Central memory CD8-positive, alpha-beta T cell (primary cell): ENCODE measurements around the gene SHISA5.

Experiments
- ATAC-seq: fragments of 150-1000 bp; cut with Tn5 transposase; replicated peaks from 2 replicates; pipeline ENCODE4 v1.10.0; 2022; ENCODE audit warnings: mild to moderate bottlenecking, moderate FRiP score, moderate number of reproducible peaks; ENCODE audit not compliant: poor library complexity, severe bottlenecking; ENCODE audit errors: extremely low read depth
- DNase-seq, 2 donors: peaks; one replicate each; pipeline ENCODE4 v3.0.0; 2021; ENCODE audit warnings: low spot score in 2 of 2
- H3K27ac Mint-ChIP-seq: one replicate; pipeline ENCODE4 v1.8.0; 2022; ENCODE audit warnings: low read depth, mild to moderate bottlenecking, moderate library complexity, mixed read lengths
- H3K27me3 Mint-ChIP-seq: one replicate; pipeline ENCODE4 v1.8.0; 2022; ENCODE audit warnings: mixed read lengths
- H3K36me3 Mint-ChIP-seq: one replicate; pipeline ENCODE4 v1.8.0; 2022; ENCODE audit warnings: mild to moderate bottlenecking, moderate library complexity, mixed read lengths; ENCODE audit not compliant: insufficient read depth
- H3K4me1 Mint-ChIP-seq: one replicate; pipeline ENCODE4 v1.8.0; 2022; ENCODE audit warnings: mixed read lengths
- H3K4me3 Mint-ChIP-seq: one replicate; pipeline ENCODE4 v1.8.0; 2022; ENCODE audit warnings: mild to moderate bottlenecking, moderate library complexity, mixed read lengths
- H3K9me3 Mint-ChIP-seq: one replicate; pipeline ENCODE4 v1.8.0; 2022; ENCODE audit warnings: mixed read lengths

The SHISA5 gene

DNA sequence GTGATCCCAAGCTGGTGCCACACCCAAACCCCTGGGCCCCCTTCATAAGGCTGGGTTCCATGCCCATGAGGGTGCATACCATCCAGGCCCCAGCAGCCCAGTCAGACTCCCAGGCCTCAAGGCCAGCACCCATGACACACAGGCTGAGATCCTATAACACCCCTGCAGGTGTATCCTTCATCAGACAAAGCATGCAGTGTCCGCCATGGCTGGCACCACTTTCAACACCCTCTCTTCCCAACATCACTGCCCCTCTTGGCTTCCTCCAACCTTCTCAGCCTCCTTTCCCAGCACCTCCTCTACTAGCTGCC lies 67.5 kb downstream of the SHISA5 start:
- no peak for DNase-seq
- Mint-ChIP-seq H3K4me3 (no peak overlapping the region), H3K36me3 (peaks cover 18% of the 10 kb centered on the region), H3K27me3 (no peaks in the 10 kb centered on the region), H3K27ac (no peak overlapping the region), H3K9me3 (no peaks in the 10 kb centered on the region), H3K4me1 (peaks cover 30% of the 10 kb centered on the region)
- no peak for ATAC-seq

DNA sequence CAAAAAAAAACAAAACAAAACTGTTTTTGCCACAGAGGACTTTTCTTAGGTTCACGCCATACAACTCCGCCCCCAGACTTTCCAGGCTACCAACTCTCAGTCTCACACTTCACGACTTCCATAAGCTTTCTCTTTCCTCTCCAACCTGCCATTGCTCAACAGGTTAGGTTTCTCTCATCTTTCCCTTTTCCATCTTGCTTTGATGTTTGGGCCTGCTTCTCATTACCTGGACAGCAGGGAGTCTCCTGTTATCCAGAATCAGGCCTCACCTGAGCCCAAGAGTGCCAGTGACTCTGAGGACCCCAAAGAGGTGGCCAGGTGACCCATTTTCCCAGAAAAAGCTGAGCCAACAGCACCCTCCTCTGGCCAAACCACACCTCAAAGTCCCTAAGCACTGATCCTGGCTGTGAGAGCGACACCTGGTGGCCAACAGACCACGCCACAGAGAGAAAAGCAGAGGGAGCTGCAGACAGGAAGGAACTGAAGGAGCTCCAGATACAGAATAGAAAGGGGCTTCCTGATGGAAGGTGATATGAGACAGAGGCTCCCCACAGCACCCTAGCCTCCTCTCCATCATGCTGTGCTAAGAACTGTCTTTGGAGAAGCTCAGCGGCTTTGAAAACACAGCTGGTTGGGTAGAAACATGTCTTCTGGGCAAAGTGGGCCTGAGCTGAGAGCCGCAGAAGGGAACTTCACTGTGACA lies 68.0 kb downstream of the SHISA5 start:
- DNase-seq (peak; percentile 76 to 81), ATAC-seq (peak; percentile 29)
- H3K27me3 Mint-ChIP-seq = no peaks in the 10 kb centered on the region
- no peaks in the 10 kb centered on the region for H3K9me3 Mint-ChIP-seq
- peaks cover 28% of the 10 kb centered on the region for H3K4me1 Mint-ChIP-seq
- peaks cover 13% of the 10 kb centered on the region for H3K36me3 Mint-ChIP-seq
- no peak overlapping the region for H3K27ac Mint-ChIP-seq
- H3K4me3 Mint-ChIP-seq = no peak overlapping the region

DNA sequence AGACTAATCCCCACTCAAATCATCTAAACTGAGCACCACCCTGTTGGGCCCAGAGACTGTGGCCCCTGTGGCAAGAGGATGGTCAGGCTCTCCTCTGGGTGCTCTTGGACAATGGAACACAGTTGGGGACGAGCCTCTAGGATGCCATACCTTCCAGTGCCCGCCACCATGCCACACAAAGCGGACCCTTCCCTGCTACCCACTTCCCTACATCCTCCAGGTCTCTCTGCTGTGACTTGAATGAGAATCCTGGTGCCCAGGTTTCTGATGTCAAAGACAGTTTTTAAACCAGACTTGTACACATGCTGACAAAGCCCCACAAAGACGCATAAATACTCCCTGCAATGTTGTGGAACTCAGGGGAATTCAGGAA lies 68.8 kb downstream of the SHISA5 start:
- no peaks in the 10 kb centered on the region for H3K9me3 Mint-ChIP-seq
- H3K4me1 Mint-ChIP-seq = peaks cover 27% of the 10 kb centered on the region
- ATAC-seq (no peak), DNase-seq (no peak)
- H3K27ac Mint-ChIP-seq = no peak overlapping the region
- H3K36me3 Mint-ChIP-seq = peaks cover 6% of the 10 kb centered on the region
- H3K27me3 Mint-ChIP-seq = no peaks in the 10 kb centered on the region
- no peak overlapping the region for H3K4me3 Mint-ChIP-seq

DNA sequence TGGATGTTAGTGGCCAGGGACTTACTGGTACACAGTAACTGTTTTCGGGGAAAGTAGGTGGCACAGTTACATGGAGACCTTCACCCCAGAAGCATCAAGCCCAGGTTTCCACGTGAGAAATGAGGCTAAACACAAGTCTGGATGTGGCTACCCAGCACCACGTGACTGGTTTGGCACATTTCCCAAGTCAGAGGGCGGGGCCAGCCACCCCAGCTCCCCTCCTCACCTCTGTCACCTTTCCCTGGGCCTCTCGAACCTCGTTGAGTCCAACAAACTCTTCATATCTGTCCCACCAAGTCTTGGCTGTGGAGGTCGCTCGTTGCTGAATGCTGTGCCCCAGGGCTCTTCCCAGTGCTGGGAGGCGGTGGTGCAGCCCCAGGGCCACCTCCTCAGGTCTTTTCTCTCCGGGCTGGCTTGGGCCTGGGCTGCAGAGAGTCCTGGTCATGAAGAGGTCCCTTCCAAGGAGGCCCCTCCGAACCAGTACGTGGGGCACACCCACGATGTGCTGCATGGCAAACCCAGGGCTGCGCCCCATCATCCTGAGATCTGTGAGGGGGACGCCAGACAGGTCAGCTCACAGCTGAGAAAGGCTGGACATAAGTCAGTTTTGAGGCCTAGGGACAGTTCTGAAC lies 69.3 kb downstream of the SHISA5 start:
- H3K4me3 Mint-ChIP-seq = no peak overlapping the region
- DNase-seq (no peak), ATAC-seq (no peak)
- peaks cover 27% of the 10 kb centered on the region for H3K4me1 Mint-ChIP-seq
- no peak overlapping the region for H3K27ac Mint-ChIP-seq
- no peaks in the 10 kb centered on the region for H3K27me3 Mint-ChIP-seq
- peaks cover 4% of the 10 kb centered on the region for H3K36me3 Mint-ChIP-seq
- H3K9me3 Mint-ChIP-seq = no peaks in the 10 kb centered on the region

DNA sequence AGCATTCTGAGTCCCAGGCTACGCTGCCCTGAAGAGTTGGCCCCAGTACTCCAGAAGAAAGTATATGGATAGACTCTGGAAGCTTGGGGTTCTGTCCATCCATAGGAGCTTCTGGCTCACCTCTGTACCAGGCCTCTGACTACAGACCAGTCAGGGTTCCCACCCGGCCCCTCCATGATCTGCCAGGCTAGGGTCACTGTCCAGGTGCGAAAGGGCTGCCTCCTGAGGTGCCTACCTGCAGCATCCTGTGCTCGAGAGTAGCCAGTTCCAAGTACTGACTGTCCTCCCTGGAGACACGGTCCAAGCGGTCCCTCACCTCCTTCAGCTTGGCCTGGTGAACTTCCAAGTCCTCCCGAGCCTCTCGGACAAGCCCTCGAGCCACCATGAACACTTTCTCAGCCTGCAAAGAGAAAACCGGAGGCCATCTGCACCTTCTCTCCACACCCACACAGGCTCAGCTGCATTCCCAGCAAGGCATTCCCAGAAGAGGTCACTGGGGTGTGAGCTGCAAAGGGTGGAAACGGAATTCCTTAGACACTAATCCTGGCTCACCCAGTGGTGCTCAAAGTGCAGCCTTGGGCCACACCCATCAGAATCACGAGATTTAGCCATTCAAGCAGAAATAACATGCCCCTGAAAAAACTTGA lies 70.4 kb downstream of the SHISA5 start:
- Mint-ChIP-seq H3K27ac (no peak overlapping the region), H3K4me1 (peaks cover 26% of the 10 kb centered on the region), H3K9me3 (no peaks in the 10 kb centered on the region), H3K36me3 (peaks cover 2% of the 10 kb centered on the region), H3K27me3 (no peaks in the 10 kb centered on the region), H3K4me3 (no peak overlapping the region)
- DNase-seq = no peak
- no peak for ATAC-seq

DNA sequence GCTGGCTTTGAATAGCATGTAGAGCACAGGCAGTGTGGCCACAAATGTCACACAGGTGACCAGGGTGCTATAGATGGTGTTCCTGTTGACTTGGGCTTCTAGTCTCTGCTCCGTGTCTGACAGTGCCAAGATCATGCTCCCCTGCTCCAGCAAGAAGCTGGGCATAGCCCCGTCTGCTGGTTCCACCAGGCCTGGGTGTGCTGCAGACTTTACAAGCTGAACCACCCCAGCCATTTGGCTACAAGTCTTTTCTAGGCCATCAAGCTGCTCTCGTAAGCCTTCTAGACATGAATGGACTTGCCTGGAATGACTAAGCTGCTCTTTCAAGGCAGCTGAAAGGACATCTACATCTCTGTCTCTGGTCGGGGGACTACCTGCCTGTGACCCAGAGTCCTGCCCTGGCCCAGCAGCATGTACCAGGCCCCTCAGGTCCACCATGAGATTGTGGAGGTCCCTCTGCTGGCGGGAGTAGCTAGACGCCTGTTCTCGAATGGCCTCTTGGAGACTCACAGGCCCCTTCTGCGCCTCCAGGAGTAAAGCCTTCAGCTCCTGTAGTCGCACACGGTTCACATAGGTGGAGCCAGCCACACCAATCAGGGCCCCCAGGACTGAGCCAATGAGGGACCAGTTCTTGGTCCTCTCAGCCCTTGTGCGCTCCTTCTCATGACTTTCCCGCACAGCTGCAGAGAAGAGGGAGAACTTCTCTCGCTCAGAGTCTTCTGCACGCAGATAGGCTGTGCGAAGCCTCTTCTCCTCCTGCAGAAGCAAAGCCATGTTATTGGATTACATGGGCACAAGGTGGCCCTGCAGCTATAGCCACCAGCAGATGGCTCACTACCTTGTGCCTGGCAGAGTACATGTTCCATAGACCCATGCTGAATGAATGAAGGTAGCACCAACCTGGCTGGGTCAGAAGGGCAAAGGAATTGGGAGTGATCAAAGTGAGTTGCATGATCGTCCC lies 71.3 kb downstream of the SHISA5 start:
- Mint-ChIP-seq H3K27ac (no peak overlapping the region), H3K27me3 (no peaks in the 10 kb centered on the region), H3K36me3 (peaks cover 2% of the 10 kb centered on the region), H3K4me3 (no peak overlapping the region), H3K9me3 (no peaks in the 10 kb centered on the region), H3K4me1 (peaks cover 21% of the 10 kb centered on the region)
- no peak for ATAC-seq
- no peak for DNase-seq

DNA sequence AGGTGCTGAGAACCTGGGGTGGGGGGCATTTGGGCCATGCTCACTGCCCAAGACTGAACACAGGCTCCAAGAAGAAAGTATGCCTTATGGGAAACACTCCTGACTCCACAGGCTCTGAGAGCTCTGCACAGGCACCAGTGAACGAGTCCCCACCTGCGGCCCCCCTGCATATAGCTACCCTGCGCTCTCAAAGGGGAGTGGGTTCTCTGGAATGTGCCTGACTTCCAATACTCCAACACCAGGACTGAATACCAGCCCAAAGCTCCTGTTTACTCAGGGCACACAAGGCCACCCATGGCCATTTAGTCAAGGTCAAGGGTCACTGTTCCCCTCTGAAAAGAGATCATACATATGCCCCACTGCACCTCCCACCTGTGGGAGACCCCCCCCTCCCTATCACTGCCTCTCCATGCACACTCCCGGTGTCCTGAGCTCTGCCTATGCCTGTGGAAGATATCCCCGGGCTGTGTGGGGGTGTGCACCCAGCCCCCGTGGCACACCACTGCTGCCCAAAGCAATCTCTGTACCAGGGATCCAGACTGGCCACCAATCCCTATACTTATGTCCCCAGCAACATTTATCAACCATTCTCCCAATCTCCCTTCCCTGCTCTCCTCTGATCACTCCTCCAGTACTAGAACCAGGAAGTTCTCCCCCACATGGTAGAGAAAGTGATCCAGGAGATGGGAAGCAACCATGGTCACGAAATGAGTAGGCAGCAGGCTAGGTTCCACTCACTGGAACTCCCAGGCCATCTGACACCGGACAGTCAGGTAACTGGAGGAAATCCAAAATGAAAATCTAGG lies 72.5 kb downstream of the SHISA5 start:
- Mint-ChIP-seq H3K4me3 (peak overlapping the region; percentile 84), H3K36me3 (peaks cover 2% of the 10 kb centered on the region), H3K4me1 (peaks cover 18% of the 10 kb centered on the region), H3K27me3 (no peaks in the 10 kb centered on the region), H3K27ac (no peak overlapping the region), H3K9me3 (no peaks in the 10 kb centered on the region)
- no peak for ATAC-seq
- no peak for DNase-seq

DNA sequence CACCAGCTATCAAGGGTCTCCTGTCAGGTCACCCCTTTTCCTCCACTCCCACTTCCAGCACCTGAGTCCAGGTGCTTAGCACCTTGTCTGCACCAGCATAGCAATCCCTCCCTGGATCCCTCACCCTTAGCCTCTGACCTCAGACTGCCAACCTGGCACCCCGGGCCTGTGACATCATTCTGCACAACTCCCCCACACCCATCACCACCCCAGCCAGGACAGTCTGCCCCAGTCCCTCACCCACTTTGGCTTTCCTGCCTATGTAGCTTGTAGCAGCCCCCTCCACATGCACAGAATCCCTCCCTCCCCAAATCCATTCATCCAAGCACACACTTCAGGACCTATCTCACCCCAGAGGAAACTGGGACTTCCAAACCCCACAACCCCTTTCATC lies 73.3 kb downstream of the SHISA5 start:
- Mint-ChIP-seq H3K27ac (no peak overlapping the region), H3K27me3 (no peaks in the 10 kb centered on the region), H3K9me3 (no peaks in the 10 kb centered on the region), H3K4me3 (peak overlapping the region; percentile 84), H3K36me3 (peaks cover 2% of the 10 kb centered on the region), H3K4me1 (peaks cover 18% of the 10 kb centered on the region)
- no peak for ATAC-seq
- no peak for DNase-seq

DNA sequence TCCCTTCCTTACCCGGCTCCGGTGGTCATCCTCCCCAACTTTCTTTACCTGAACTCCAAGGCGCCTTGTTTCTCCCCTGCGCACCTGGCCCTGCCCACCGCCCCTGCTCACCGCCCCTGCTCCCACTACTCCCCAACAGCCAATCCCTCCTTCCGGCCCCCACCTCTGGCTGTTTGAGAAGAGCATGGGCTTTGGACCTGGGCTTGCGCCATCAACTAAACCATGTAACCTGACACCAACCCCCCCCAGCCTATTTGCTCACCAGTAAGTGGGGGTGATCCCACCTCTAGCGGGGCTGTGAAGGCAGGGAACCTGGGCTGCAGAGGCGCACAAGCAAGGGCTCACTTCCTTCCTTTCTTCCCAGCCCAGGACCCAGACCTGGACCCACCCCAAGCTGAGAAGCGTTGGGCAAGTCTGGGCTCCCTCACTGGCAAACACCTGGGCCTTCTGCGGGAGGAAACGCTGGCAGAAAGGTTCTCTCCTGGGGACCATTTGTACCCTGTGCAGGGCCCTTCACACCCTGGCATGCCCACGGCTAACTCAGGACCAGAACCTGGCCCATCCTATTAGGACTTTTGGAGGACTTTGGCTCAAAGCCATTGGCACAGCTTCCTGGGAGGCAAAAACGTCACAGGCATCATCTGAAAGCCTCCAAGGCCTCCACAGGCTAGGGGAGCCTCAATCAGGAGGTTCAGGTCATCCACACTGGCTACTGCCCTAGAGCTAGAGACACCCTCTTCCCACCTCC lies 73.8 kb downstream of the SHISA5 start, which contains the start of gene PLXNB1:
PLXNB1 (minus strand) TSS at position 127 of the 748 bp plus-strand sequence. CDS start 5,475 bp downstream, outside the sequence.
- no peak for ATAC-seq
- Mint-ChIP-seq H3K36me3 (peaks cover 2% of the 10 kb centered on the region), H3K27me3 (no peaks in the 10 kb centered on the region), H3K4me1 (peaks cover 18% of the 10 kb centered on the region), H3K4me3 (peak within 1 kb of the TSS; percentile 84), H3K27ac (peak within 1 kb of the TSS; percentile 32), H3K9me3 (no peaks in the 10 kb centered on the region)
- DNase-seq = no peak

DNA sequence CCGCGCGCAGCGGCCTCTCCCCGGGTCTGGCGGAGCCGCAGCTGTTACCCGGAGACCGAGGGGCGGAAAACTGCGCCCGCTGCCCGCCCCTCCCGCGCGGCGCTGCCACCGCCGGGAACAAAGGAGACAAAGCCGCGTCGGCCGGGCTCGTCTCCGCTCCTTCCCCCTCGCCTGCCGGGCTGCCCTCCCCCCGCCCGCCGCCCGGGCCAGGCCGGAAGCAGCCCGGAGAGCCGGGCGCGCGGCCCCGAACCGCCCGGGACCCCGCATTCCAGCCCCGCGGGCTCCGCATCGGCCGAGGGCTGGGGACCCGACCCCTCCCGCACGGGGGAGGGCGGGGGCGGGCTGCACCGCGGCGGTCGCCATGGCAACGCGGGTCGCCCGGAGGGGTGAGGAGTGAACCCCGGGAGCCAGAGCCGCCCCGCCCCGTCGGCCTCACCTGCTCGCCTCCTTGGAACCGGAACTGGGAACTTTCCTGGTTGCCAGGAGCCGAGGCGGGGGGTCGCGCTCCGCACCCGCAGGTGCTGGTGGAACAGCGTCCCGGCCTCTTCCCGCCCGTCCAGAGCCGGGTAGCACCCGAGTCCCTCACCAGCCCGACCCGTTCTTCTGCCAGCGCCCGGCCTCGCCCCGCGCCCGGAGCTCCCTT lies 74.5 kb downstream of the SHISA5 start:
- no peaks in the 10 kb centered on the region for H3K27me3 Mint-ChIP-seq
- peak overlapping the region; percentile 32 for H3K27ac Mint-ChIP-seq
- H3K9me3 Mint-ChIP-seq = no peaks in the 10 kb centered on the region
- DNase-seq (peak; percentile 31 to 35), ATAC-seq (peak; percentile 61)
- peaks cover 4% of the 10 kb centered on the region for H3K36me3 Mint-ChIP-seq
- peak overlapping the region; percentile 84 for H3K4me3 Mint-ChIP-seq
- H3K4me1 Mint-ChIP-seq = peaks cover 13% of the 10 kb centered on the region
